ENCODE data around the gene MAD1L1.

DNA sequence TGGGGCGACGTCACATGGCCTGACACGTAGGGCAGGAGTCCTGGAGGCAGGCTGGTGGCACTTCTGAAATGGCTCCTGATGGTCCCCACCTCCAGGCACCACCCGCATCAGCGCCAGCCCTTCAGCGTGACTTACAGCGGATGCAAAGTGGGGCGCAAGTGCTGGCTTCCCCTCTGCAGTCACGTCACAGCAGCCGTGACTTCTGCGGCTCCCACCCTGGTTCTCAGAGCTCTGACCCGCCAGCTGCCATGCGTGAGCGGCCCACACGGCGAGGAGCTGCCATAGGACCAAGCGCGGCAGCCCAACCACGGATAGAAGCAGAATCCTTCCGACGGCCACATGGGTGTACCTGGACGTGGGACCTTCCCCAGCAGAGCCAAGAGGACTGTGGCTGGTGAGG, 403.6 kb downstream of the MAD1L1 start:
- TF ChIP-seq, protein P1, sequence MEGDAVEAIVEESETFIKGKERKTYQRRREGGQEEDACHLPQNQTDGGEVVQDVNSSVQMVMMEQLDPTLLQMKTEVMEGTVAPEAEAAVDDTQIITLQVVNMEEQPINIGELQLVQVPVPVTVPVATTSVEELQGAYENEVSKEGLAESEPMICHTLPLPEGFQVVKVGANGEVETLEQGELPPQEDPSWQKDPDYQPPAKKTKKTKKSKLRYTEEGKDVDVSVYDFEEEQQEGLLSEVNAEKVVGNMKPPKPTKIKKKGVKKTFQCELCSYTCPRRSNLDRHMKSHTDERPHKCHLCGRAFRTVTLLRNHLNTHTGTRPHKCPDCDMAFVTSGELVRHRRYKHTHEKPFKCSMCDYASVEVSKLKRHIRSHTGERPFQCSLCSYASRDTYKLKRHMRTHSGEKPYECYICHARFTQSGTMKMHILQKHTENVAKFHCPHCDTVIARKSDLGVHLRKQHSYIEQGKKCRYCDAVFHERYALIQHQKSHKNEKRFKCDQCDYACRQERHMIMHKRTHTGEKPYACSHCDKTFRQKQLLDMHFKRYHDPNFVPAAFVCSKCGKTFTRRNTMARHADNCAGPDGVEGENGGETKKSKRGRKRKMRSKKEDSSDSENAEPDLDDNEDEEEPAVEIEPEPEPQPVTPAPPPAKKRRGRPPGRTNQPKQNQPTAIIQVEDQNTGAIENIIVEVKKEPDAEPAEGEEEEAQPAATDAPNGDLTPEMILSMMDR (IDR thresholded peaks at IDR 0.05): no peak
- TF ChIP-seq POLR2A (IDR thresholded peaks at IDR 0.05): no peak
